Lower lobe of right lung (tissue), 2 donors: Measurements from ENCODE around the gene TRIM38. TPM values are rescaled to one million over a fixed set of nuclear protein-coding genes. Genes with fewer than 3 reads are reported as not detected.

Source experiments
- ATAC-seq, 2 donors: fragments of 200-7000 bp; cut with Tn5 transposase; one replicate each; pipeline ENCODE4 v1.9.1; 2020 to 2022; ENCODE audit warnings: mild to moderate bottlenecking in 2 of 2, moderate library complexity in 2 of 2
- DNase-seq: peaks from one replicate; pipeline ENCODE4 v3.0.0-alpha.2; 2020
- H3K27ac ChIP-seq: fragments of 200-600 bp; one replicate; pipeline ENCODE4 v1.8.0; 2022
- H3K27me3 ChIP-seq: fragments of 200-600 bp; one replicate; pipeline ENCODE4 v1.8.0; 2022; ENCODE audit warnings: low read depth
- H3K36me3 ChIP-seq: fragments of 200-600 bp; one replicate; pipeline ENCODE4 v1.8.0; 2022; ENCODE audit warnings: mild to moderate bottlenecking
- H3K4me1 ChIP-seq: fragments of 200-600 bp; one replicate; pipeline ENCODE4 v1.8.0; 2022
- H3K4me3 ChIP-seq: fragments of 200-600 bp; one replicate; pipeline ENCODE4 v1.8.0; 2022; ENCODE audit warnings: mild to moderate bottlenecking
- H3K9me3 ChIP-seq: fragments of 200-600 bp; one replicate; pipeline ENCODE4 v1.8.0; 2022
- CTCF ChIP-seq: fragments of 200-600 bp; IDR thresholded peaks from one replicate; pipeline ENCODE4 v1.8.0; 2022; ENCODE audit warnings: antibody characterized with exemption, mild to moderate bottlenecking
- intact Hi-C: fragments of 100-400 bp; cut with DNase I; formaldehyde crosslinking; loops from one replicate; pipeline ENCODE4 v1.11.0; 2022
- total RNA-seq: library from RNA; stranded (reverse); fragmentation: NEBNext Ultra II Directional; extraction: Animal tissue kit (Norgen Biotek cat#: 25700); gene quantifications from one replicate; pipeline ENCODE4 v1.2.1, GENCODE V29; 2021
- donor health status: DM: no; HTN: yes; CAD: no; lungs with severe emphysema.

TRIM38 gene
- total RNA-seq, 1 donor from 2014 or later: 23.0 TPM

- no peaks in the 10 kb centered on the region for H3K36me3 ChIP-seq
- intact Hi-C loops: no loop called here
- no peak overlapping the region for H3K4me3 ChIP-seq
- no peak overlapping the region for H3K27ac ChIP-seq
- H3K4me1 ChIP-seq: peaks cover 15% of the 10 kb centered on the region
- H3K27me3 ChIP-seq: no peaks in the 10 kb centered on the region
- DNase-seq (no peak), ATAC-seq (no peak)
- H3K9me3 ChIP-seq: no peaks in the 10 kb centered on the region
- TF ChIP-seq CTCF: no peak
Measured at GRCh38 chr6:25958700-25959162, 3.9 kb upstream of the TRIM38 start.

GRCh38 chr6:25959890-25960536 lies 2.6 kb upstream of the TRIM38 start:
- TF ChIP-seq CTCF: no peak
- H3K27ac ChIP-seq: no peak overlapping the region
- peaks cover 4% of the 10 kb centered on the region for H3K36me3 ChIP-seq
- intact Hi-C loops: no loop called here
- peaks cover 28% of the 10 kb centered on the region for H3K4me1 ChIP-seq
- DNase-seq: no peak
- no peaks in the 10 kb centered on the region for H3K9me3 ChIP-seq
- ATAC-seq: no peak
- no peaks in the 10 kb centered on the region for H3K27me3 ChIP-seq
- no peak overlapping the region for H3K4me3 ChIP-seq

GRCh38 chr6:25960734-25961133 lies 1.9 kb upstream of the TRIM38 start:
- intact Hi-C loops: no loop called here
- no peak for TF ChIP-seq CTCF

GRCh38 chr6:25961619-25962148 lies 918 bp upstream of the TRIM38 start:
- peak; percentile 24 for TF ChIP-seq CTCF
- H3K9me3 ChIP-seq: no peaks in the 10 kb centered on the region
- peak overlapping the region; percentile 90 for H3K27ac ChIP-seq
- no peak for DNase-seq
- H3K36me3 ChIP-seq: peaks cover 20% of the 10 kb centered on the region
- intact Hi-C loops: no loop called here
- H3K27me3 ChIP-seq: no peaks in the 10 kb centered on the region
- peaks cover 45% of the 10 kb centered on the region for H3K4me1 ChIP-seq
- H3K4me3 ChIP-seq: peak overlapping the region; percentile 65
- ATAC-seq: peak in 1 of 2 donors; percentile 3

More at GRCh38 chr6:25960734-25961133, 1.9 kb upstream of the TRIM38 start:
- Histone ChIP-seq H3K36me3 (peaks cover 11% of the 10 kb centered on the region), H3K4me1 (peaks cover 35% of the 10 kb centered on the region), H3K9me3 (no peaks in the 10 kb centered on the region), H3K4me3 (no peak overlapping the region), H3K27me3 (no peaks in the 10 kb centered on the region), H3K27ac (peak overlapping the region; percentile 90)
- DNase-seq: no peak
- ATAC-seq: no peak

- no peak for DNase-seq
- H3K27ac ChIP-seq: peak overlapping the region; percentile 90
- H3K4me1 ChIP-seq: peaks cover 64% of the 10 kb centered on the region
- peaks cover 38% of the 10 kb centered on the region for H3K36me3 ChIP-seq
- H3K9me3 ChIP-seq: no peaks in the 10 kb centered on the region
- H3K4me3 ChIP-seq: peak overlapping the region; percentile 65
- TF ChIP-seq CTCF: no peak
- intact Hi-C loops: no loop called here
- ATAC-seq: peak; percentile 20 to 45
- no peaks in the 10 kb centered on the region for H3K27me3 ChIP-seq
Measured at GRCh38 chr6:25963426-25964123, 973 bp downstream of the TRIM38 start.
